ENCODE results near the gene KRT72.

Gene KRT72

DNA sequence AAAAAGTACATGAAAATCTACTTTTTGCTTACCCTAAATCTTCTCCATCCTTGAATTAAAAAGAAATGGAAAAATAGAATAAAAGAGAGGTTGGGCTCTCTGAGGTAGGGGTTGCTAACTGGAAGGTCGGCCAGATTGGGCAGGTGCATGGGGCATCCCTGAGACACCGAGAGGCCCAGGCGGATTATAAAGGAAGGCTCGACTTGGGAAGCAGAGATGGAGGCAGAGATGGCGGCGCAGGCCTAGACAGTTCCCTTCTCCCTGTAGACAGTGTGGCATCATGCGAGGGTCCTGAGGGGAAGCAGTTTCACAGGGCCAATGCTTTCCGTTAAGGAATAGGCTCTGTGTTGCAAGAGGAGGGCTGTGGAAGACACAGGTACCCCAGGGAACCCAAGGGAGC, 23.9 kb downstream of the KRT72 start:
- no peak overlapping the region for H3K27ac ChIP-seq
- TF ChIP-seq, protein P1, sequence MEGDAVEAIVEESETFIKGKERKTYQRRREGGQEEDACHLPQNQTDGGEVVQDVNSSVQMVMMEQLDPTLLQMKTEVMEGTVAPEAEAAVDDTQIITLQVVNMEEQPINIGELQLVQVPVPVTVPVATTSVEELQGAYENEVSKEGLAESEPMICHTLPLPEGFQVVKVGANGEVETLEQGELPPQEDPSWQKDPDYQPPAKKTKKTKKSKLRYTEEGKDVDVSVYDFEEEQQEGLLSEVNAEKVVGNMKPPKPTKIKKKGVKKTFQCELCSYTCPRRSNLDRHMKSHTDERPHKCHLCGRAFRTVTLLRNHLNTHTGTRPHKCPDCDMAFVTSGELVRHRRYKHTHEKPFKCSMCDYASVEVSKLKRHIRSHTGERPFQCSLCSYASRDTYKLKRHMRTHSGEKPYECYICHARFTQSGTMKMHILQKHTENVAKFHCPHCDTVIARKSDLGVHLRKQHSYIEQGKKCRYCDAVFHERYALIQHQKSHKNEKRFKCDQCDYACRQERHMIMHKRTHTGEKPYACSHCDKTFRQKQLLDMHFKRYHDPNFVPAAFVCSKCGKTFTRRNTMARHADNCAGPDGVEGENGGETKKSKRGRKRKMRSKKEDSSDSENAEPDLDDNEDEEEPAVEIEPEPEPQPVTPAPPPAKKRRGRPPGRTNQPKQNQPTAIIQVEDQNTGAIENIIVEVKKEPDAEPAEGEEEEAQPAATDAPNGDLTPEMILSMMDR (IDR thresholded peaks at IDR 0.05) = no peak
- TF ChIP-seq ZFX (IDR thresholded peaks at IDR 0.05; ENCODE audit: borderline replicate concordance) = no peak

DNA sequence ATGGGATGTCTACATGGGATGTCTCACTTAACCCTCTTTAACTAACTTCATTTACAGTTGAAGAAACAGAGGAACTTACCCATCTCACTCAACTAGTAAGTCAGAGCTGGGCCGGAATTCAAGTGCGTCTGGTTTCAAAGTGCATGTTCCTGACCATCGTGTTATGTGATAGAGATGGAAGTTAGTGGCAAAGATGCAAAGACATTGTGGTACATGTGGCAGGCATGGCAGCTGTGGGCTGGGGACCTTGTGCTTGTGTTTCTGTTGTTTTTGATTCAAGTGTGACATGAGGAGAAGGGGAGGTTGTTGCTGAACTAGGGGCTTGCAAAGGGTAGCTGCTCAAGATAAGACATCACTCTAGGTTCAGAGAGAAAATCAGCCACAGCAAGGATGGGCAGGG, 25.3 kb downstream of the KRT72 start:
- H3K27ac ChIP-seq = no peak overlapping the region
- TF ChIP-seq ZFX (IDR thresholded peaks at IDR 0.05; ENCODE audit: borderline replicate concordance) = no peak
- TF ChIP-seq, protein P1 (IDR thresholded peaks at IDR 0.05) = no peak

GRCh38 chr12:52575256-52575655, 26.0 kb downstream of the KRT72 start:
- TF ChIP-seq, protein P1 (IDR thresholded peaks at IDR 0.05) = no peak
- TF ChIP-seq ZFX (IDR thresholded peaks at IDR 0.05; ENCODE audit: borderline replicate concordance) = no peak
- no peak overlapping the region for H3K27ac ChIP-seq

GRCh38 chr12:52573743-52574142, 27.5 kb downstream of the KRT72 start, which contains the start of gene KRT74:
Gene KRT74, minus strand, starts transcription at chr12:52573843. Its CDS starts 66 bp downstream, at chr12:52573777.
- TF ChIP-seq, protein P1 (IDR thresholded peaks at IDR 0.05) = no peak
- TF ChIP-seq ZFX (IDR thresholded peaks at IDR 0.05; ENCODE audit: borderline replicate concordance) = no peak
- H3K27ac ChIP-seq = no peak within 1 kb of the TSS

DNA sequence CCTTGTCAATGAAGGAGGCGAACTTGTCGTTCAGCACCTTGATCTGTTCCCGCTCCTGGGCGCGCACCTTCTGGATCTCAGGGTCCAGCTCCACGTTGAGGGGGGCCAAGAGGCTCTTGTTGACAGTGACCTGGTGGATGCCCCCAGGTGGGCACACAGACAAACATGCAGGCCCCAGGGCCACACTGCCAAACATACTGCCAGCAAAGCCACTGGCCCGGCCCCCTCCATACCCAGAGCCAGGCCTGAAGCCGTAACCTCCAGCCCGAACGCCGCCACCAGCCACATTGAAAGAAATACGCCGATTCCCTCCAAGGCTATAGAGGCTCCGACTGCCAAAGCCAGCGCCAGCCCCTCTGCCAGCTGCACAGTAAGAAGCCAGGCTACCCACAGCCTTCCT, 28.0 kb downstream of the KRT72 start:
- TF ChIP-seq, protein P1 (IDR thresholded peaks at IDR 0.05) = no peak
- no peak for TF ChIP-seq ZFX (IDR thresholded peaks at IDR 0.05; ENCODE audit: borderline replicate concordance)
- H3K27ac ChIP-seq = no peak overlapping the region

DNA sequence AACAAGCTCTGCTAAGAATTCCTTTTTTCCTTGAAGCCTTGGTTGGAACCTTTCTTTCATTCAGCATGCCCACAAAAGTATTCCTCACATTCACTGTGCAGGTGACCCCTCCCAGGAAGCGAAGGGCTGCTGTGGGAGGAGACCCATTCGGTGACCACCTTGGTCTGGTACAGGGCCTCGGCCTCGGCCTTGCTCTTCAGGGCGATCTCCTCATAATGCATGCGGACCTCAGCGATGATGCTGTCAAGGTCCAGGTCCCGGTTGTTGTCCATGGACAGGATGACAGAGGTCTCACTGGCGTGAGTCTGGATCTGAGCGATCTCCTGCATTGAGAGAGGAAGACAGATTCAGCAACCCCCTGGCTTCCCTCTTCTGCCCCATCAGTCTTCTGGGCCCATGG, 30.8 kb downstream of the KRT72 start:
- H3K27ac ChIP-seq = no peak overlapping the region
- TF ChIP-seq, protein P1 (IDR thresholded peaks at IDR 0.05) = no peak
- no peak for TF ChIP-seq ZFX (IDR thresholded peaks at IDR 0.05; ENCODE audit: borderline replicate concordance)

- no peak overlapping the region for H3K27ac ChIP-seq
- TF ChIP-seq, protein P1 (IDR thresholded peaks at IDR 0.05) = no peak
- TF ChIP-seq ZFX (IDR thresholded peaks at IDR 0.05; ENCODE audit: borderline replicate concordance) = no peak
These were observed 33.2 kb downstream of the KRT72 start for GRCh38 chr12:52568111-52568510.
